ENCODE data around the gene PRDM8.

- TF ChIP-seq, protein P1, sequence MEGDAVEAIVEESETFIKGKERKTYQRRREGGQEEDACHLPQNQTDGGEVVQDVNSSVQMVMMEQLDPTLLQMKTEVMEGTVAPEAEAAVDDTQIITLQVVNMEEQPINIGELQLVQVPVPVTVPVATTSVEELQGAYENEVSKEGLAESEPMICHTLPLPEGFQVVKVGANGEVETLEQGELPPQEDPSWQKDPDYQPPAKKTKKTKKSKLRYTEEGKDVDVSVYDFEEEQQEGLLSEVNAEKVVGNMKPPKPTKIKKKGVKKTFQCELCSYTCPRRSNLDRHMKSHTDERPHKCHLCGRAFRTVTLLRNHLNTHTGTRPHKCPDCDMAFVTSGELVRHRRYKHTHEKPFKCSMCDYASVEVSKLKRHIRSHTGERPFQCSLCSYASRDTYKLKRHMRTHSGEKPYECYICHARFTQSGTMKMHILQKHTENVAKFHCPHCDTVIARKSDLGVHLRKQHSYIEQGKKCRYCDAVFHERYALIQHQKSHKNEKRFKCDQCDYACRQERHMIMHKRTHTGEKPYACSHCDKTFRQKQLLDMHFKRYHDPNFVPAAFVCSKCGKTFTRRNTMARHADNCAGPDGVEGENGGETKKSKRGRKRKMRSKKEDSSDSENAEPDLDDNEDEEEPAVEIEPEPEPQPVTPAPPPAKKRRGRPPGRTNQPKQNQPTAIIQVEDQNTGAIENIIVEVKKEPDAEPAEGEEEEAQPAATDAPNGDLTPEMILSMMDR (IDR thresholded peaks at IDR 0.05): no peak
- no peak for TF ChIP-seq POLR2A (IDR thresholded peaks at IDR 0.05)
Observed at GRCh38 chr4:80162418-80162817, 34.9 kb upstream of the PRDM8 start.

All from breast epithelium (tissue), 3 donors.